OCI-LY1 (cell line): ENCODE results near the gene FLG.
"Not testable (repeated sequence)": the region's sequence is repeated elsewhere in the genome, so short reads cannot be mapped to it uniquely, and the experiment has no call there.

Source experiments
- EZH2 ChIP-seq: fragments of 200-600 bp; sonication (generic), shearing (Covaris generic); IDR thresholded peaks from 2 replicates; pipeline ENCODE4 v1.8.0; 2017; ENCODE audit warnings: borderline replicate concordance, mixed run types, mild to moderate bottlenecking, antibody characterized with exemption, low read length, moderate library complexity, mixed read lengths
- TF ChIP-seq, protein P1 (sequence below): fragments of 200-600 bp; sonication (generic), shearing (Covaris generic); IDR thresholded peaks from 2 replicates; pipeline ENCODE4 v1.5.1; 2017; ENCODE audit warnings: mild to moderate bottlenecking, antibody characterized with exemption, low read length, moderate library complexity, mixed read lengths

DNA sequence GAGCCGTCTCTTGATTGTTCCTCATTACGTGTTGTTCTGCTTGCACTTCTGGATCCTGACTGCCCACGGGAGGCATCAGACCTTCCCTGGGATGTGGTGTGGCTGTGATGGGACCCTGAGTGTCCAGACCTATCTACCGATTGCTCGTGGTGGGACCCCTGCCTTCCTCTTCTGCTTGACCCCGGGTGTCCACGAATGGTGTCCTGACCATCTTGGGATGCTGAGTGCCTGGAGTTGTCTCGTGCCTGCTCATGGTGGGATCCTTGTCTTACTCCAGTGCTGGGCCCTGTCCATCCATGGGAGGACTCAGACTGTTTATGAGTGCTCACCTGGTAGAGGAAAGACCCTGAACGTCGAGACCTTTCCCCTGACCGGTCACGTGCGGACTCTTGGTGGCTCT lies 12.9 kb downstream of the FLG start:
- TF ChIP-seq EZH2, result not testable (repeated sequence)
- TF ChIP-seq, protein P1, sequence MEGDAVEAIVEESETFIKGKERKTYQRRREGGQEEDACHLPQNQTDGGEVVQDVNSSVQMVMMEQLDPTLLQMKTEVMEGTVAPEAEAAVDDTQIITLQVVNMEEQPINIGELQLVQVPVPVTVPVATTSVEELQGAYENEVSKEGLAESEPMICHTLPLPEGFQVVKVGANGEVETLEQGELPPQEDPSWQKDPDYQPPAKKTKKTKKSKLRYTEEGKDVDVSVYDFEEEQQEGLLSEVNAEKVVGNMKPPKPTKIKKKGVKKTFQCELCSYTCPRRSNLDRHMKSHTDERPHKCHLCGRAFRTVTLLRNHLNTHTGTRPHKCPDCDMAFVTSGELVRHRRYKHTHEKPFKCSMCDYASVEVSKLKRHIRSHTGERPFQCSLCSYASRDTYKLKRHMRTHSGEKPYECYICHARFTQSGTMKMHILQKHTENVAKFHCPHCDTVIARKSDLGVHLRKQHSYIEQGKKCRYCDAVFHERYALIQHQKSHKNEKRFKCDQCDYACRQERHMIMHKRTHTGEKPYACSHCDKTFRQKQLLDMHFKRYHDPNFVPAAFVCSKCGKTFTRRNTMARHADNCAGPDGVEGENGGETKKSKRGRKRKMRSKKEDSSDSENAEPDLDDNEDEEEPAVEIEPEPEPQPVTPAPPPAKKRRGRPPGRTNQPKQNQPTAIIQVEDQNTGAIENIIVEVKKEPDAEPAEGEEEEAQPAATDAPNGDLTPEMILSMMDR, result not testable (repeated sequence)
